Mesodermal cell (in vitro differentiated cells): ENCODE results near the gene HEXB.

ENCODE experiments used
- H3K27ac ChIP-seq: 2 replicates; pipeline ENCODE4 v1.7.0; 2013; ENCODE audit warnings: mild to moderate bottlenecking, low read depth, low read length, moderate library complexity; ENCODE audit not compliant: severe bottlenecking
- H3K36me3 ChIP-seq: 2 replicates; pipeline ENCODE4 v1.7.1; 2013; ENCODE audit warnings: mild to moderate bottlenecking, low read length, moderate library complexity; ENCODE audit not compliant: control insufficient read depth, insufficient read depth
- H3K4me1 ChIP-seq: one replicate; pipeline ENCODE4 v1.7.1; 2013; ENCODE audit warnings: mild to moderate bottlenecking, low read length; ENCODE audit not compliant: insufficient read depth, control insufficient read depth, poor library complexity, severe bottlenecking
- H3K4me3 ChIP-seq: 2 replicates; pipeline ENCODE4 v1.7.0; 2013; ENCODE audit warnings: low read length, control low read depth, mild to moderate bottlenecking; ENCODE audit not compliant: insufficient read depth, poor library complexity, severe bottlenecking; ENCODE audit errors: extremely low read depth
- H3K9me3 ChIP-seq: 2 replicates; pipeline ENCODE4 v1.7.1; 2013; ENCODE audit warnings: mild to moderate bottlenecking, low read length, moderate library complexity; ENCODE audit not compliant: control insufficient read depth
- WGBS, 2 experiments: methylation state at CpG; one replicate each; pipeline ENCODE4 v1.1.5; 2013; ENCODE audit warnings: missing lambda C conversion rate in 2 of 2; ENCODE audit not compliant: insufficient coverage in 2 of 2; 5-methylcytosine and 5-hydroxymethylcytosine counted together

HEXB gene

GRCh38 chr5:74659172-74659571 lies 25.9 kb upstream of the HEXB start:
- Histone ChIP-seq H3K9me3 (peaks cover 6% of the 10 kb centered on the region), H3K4me1 (peaks cover 3% of the 10 kb centered on the region), H3K27ac (no peak overlapping the region), H3K36me3 (no peaks in the 10 kb centered on the region), H3K4me3 (no peak overlapping the region)
- 84 to 89% methylated on average over 3 of the region's 3 CpGs for WGBS, 2 experiments

DNA sequence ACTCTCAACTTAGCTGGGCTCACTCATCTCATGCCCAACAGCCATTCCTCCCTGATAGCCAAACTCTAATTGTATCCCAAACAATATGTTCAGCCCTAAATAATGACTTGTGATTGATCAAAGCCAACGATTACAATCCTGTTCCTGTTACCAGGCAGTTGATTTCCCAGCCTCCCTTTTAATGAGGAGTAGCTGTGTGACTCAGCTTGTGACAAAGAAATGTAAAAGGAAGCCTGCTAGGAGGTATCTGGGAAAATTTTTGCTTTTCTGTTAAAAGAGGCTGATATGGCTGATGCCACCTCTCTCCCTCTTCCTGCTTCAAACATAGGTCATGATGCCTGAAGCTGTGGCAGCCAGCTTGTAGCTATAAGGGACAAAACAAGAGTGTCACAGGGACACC lies 24.9 kb upstream of the HEXB start:
- 44% methylated on average over 1 of the region's 1 CpG; no CpG with 5 or more reads in 1 of the 2 experiments for WGBS, 2 experiments
- Histone ChIP-seq H3K4me1 (peaks cover 3% of the 10 kb centered on the region), H3K9me3 (peaks cover 6% of the 10 kb centered on the region), H3K36me3 (no peaks in the 10 kb centered on the region), H3K27ac (no peak overlapping the region), H3K4me3 (no peak overlapping the region)

DNA sequence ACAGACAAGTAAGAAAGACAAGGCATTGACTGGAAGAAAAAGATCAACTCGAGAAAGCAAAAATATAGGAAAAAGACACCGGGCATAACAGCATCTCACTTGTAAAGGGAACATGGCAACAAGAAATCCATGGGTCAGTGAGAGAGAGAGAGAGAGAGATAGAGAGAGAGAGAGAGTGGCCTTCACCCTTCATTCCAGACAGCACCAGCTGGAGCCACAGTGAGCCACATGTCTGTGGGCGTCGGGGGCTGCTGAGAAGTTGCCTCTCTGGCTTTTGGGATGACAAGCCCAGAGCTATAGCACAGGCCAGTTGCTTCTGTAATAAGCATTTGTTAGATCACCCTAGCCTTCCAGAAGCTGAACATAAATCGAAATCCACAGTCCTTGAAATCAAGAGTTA lies 24.2 kb upstream of the HEXB start:
- Histone ChIP-seq H3K9me3 (peaks cover 6% of the 10 kb centered on the region), H3K27ac (no peak overlapping the region), H3K4me1 (peaks cover 3% of the 10 kb centered on the region), H3K36me3 (no peaks in the 10 kb centered on the region), H3K4me3 (no peak overlapping the region)
- WGBS, 2 experiments = 94 to 97% methylated on average over 5 of the region's 5 CpGs

- no peak overlapping the region for H3K27ac ChIP-seq
- WGBS, 2 experiments = 80 to 97% methylated on average over 2 to 4 of the region's 5 CpGs
- H3K36me3 ChIP-seq = no peaks in the 10 kb centered on the region
- peaks cover 3% of the 10 kb centered on the region for H3K4me1 ChIP-seq
- no peaks in the 10 kb centered on the region for H3K9me3 ChIP-seq
- no peak overlapping the region for H3K4me3 ChIP-seq
These were observed 20.5 kb upstream of the HEXB start for GRCh38 chr5:74664551-74664950.

- Histone ChIP-seq H3K9me3 (no peaks in the 10 kb centered on the region), H3K27ac (no peak overlapping the region), H3K4me3 (no peak overlapping the region), H3K4me1 (peaks cover 3% of the 10 kb centered on the region), H3K36me3 (no peaks in the 10 kb centered on the region)
- WGBS, 2 experiments = no CpG with 5 or more reads among the region's 2 CpGs
These were observed 19.8 kb upstream of the HEXB start for GRCh38 chr5:74665273-74665672.

DNA sequence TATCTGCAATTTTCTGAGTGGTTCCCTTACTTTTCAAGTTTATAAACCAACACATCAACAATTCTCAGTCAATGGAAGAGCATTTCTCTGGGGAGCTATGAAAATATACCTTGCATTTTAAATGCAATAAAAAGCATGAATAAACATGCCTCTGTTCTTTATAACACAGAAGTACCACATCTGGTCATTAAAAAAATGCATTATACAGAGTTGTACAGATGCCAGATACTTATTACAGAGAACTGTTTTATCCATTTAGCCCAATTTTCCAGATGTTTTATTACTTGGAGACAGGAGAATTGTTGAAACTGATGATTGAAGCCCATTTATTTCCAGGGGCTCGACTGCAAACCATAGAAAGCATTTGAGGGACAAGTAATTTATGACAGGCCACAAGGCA lies 19.2 kb upstream of the HEXB start:
- Histone ChIP-seq H3K27ac (no peak overlapping the region), H3K4me3 (no peak overlapping the region), H3K36me3 (no peaks in the 10 kb centered on the region), H3K4me1 (peaks cover 3% of the 10 kb centered on the region), H3K9me3 (no peaks in the 10 kb centered on the region)
- 73 to 90% methylated on average over 1 of the region's 1 CpG for WGBS, 2 experiments

- Histone ChIP-seq H3K4me3 (no peak overlapping the region), H3K9me3 (no peaks in the 10 kb centered on the region), H3K36me3 (no peaks in the 10 kb centered on the region), H3K27ac (no peak overlapping the region), H3K4me1 (no peaks in the 10 kb centered on the region)
- WGBS, 2 experiments = 95 to 100% methylated on average over 3 to 4 of the region's 4 CpGs
These were observed 17.6 kb upstream of the HEXB start for GRCh38 chr5:74667396-74667795.

DNA sequence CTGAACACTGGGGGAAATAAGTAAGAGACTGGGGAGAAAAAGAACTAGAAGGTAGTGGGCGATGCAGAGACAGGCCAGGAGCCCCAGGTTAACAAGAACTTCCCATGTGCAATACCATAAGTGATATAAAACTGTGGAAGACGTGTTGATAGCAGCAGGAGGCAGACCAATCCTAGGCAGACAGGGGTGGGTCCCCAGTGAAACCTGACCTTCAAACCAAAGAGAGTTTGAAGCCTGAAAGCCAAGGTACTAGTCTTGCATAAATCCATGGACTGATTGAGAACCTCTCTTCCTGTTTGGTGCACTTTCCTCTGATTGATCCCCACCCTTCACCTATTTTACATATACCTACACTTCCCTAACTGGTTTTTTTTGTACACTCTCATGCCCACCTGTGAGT lies 15.2 kb upstream of the HEXB start:
- no peaks in the 10 kb centered on the region for H3K9me3 ChIP-seq
- H3K36me3 ChIP-seq = no peaks in the 10 kb centered on the region
- H3K4me3 ChIP-seq = no peak overlapping the region
- WGBS, 2 experiments = 84 to 100% methylated on average over 2 of the region's 2 CpGs
- no peak overlapping the region for H3K27ac ChIP-seq
- no peaks in the 10 kb centered on the region for H3K4me1 ChIP-seq

DNA sequence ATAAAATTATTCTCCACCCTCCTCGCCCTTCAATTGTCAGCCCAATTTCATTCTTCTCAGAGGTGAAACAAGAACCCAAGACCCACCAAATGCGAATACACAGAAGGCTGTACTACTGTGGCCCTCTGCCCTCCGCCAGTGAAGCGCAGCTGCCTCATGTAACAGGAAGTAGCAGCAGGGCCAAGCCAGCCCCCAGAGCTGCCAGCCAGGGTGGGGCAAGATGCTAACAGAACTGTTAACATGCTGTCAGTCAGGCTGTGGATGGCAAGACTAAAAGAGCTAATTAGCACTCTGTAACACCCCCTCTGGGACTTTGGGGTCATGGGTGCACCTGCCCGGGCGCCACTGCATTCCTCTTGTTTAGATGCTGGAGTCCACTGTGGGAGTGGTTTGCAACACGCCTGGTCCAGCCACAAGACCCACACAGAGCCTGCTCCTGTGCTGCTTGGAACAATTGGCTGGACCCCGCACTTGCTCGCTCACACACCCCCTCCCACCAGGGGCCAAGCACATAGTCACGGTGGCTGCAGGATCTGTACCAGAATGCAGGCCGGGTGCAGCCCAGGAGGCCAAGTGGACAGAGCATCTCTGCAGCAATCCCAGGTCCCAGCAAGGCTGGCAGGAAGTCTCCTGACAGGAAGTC lies 14.5 kb upstream of the HEXB start:
- Histone ChIP-seq H3K9me3 (no peaks in the 10 kb centered on the region), H3K27ac (no peak overlapping the region), H3K4me1 (no peaks in the 10 kb centered on the region), H3K36me3 (no peaks in the 10 kb centered on the region), H3K4me3 (no peak overlapping the region)
- 91 to 95% methylated on average over 9 to 11 of the region's 11 CpGs for whole genome bisulfite sequencing, 2 experiments

GRCh38 chr5:74672215-74672877 lies 12.7 kb upstream of the HEXB start:
- H3K4me1 ChIP-seq = no peaks in the 10 kb centered on the region
- H3K36me3 ChIP-seq = no peaks in the 10 kb centered on the region
- no peaks in the 10 kb centered on the region for H3K9me3 ChIP-seq
- WGBS, 2 experiments = 78 to 100% methylated on average over 2 of the region's 5 CpGs
- no peak overlapping the region for H3K4me3 ChIP-seq
- H3K27ac ChIP-seq = no peak overlapping the region

GRCh38 chr5:74673011-74673790 lies 11.8 kb upstream of the HEXB start:
- Histone ChIP-seq H3K4me3 (no peak overlapping the region), H3K27ac (no peak overlapping the region), H3K9me3 (no peaks in the 10 kb centered on the region), H3K4me1 (no peaks in the 10 kb centered on the region), H3K36me3 (no peaks in the 10 kb centered on the region)
- 80 to 89% methylated on average over 4 to 6 of the region's 6 CpGs for WGBS, 2 experiments
